Measurements from ENCODE around the gene DDX18.

DDX18 gene

DNA sequence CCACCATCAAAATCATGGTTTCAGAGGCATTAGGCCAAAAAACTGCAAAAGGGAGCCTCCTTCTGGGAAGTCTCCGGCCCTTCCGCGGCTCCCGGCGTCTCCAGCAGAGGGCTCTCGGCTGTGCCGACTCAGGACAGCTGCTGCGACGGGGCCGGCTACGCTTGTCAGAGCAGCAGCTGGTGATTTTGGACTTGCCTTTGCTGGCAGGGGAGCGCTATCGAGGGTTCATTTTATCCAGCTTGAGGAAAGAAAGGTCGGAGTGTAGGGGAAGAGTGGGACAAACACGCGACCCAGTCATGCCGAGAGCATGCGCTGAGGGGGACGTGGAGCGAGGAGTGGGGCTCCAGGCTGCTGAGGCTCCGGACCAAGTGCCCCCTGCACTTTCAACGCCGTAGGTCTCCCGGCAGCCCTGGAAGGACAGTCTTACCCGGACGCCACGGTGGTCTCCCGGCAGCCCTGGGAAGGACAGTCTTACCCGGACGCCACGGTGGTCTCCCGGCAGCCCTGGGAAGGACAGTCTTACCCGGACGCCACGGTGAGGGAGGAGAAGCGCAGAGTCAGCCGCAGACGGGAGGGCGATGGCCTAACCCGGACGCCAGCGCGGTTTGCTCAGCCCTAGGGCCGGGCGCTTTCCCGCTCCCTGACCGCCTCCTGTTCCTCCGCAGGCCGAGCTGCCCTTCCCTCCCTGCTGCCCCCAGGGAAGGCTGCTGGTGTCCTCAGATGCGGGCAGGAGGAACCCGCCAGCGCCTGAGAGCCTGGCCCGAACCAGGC is 21.7 kb downstream of the DDX18 start:
- DNase-seq, result no peak

DNA sequence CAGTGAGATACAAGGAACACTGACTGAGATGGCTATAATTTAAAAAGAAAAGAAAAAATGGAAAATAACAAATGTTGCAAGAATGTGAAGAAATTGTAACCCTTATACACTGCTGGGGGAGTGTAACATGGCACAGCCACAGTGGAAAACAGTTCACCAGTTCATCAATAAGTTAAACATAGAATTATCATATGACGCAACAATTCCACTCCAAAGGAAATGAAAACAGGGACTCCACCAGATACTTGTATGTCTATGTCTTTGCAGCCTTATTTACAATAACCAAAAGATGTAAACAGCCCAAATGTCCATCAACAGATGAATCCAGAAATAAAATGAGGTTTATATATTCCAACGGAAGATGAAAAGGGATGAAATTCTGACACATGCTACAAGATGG is 30.8 kb downstream of the DDX18 start:
- no peak for DNase-seq

DNA sequence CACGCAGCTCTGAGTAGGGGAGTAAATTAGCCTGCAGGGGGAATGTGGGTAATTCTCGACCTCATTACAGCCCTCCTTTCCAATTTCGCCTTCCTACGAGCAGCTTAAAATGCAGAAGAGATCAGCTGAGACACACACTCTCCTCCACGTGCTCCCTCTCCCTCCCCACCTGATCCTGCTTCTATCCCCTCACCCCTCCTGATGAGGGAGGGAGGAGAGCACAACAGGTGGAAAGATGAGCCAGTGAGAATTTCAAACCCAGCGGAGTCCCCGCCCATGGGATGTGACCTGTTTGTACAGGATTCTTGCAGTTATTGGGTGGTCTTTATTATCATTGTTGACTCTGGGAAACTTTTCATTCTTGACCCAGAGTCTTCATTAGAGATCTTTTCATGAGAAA is 35.5 kb downstream of the DDX18 start:
- DNase-seq, result no peak

DNA sequence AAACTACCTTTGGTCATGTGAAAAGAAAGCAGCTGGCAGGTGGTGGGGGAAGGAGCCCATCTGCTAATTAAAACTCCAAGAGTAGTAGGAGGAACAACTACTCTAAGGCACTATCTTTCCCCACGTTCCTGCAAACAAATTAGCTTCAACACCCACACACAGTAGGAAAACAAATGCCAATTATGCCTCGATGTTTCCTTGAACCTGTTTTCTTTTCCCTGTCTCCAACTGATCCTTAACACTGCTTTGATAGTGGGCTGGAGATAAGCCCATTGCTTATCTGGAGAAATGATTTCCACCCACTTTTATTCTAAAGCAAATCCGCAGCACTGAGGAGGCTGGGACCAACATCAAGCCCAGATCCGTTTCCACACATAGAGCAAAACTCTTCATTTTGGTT is 36.0 kb downstream of the DDX18 start:
- no peak for DNase-seq

DNA sequence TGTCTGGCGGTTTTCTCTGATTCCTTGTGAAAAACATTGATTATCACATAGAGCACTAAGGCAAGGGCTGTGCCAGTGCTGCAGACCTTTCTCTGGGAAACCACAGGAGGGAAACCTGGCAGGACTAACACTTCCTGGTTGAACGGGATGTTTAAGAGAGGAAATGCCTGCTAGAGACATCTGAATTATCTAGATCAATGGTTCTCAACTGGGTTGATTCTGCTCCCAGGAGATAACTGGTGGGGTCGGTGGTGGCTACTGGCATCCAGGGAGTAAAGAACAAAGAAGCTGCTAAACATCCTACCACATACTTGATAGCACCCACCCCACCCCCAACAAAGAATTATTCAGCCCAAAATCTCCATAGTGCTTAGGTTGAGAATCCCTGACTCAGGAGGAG is 37.5 kb downstream of the DDX18 start:
- no peak for DNase-seq

DNA sequence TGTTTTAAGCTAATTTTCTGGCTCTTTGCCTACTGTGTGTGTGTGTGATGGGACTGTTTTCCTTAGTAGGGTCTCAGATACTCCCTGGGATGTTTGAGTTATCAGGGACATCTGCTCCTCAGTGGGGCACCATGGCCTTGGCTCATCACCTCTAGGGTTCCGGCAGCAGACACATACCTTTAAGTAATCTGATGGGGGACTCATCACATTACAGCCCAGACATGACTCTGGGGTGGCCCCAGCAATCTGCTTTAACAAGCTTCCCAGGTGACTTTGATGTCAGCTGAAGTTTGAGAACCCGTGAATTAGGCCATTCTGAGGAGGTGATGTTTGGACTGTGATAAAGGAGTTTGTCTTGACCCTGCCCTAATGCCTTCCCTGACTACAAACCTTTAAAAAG is 38.8 kb downstream of the DDX18 start:
- DNase-seq, result no peak

DNA sequence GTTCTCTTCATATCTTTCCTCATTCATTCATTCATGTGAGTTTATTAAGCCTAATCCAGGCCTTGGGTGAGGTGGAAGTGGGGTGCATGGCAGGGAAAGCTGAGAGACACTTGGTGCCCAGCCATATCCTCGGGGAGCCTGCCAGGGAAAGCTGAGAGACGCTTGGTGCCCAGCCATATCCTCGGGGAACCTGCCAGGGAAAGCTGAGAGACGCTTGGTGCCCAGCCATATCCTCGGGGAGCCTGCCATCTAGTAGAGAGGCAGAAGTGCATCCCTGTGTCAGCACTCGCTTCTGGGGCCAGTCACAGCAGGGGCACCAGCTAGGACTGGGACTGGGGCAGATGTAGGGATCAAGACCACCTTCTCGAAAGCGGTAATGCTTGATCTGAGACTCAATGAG is 39.4 kb downstream of the DDX18 start:
- DNase-seq, result no peak

DNA sequence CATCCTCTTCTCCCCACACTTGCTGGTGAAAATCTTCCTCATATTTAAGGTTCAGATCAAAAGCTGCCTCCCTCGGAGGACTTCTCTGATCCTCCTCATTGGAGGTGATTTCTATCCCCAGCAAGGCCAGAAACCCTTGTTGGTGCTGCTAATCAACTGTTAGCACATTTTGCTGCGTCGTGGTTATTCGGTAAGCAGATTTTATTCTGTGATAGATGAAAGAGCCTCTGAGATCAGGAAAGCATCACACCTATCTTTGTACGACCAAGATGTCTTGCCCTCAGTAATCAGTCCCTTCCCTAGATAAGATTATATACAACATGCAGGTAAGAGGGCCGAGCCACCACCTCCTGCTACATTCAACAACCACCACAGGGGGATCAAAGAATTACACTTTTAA is 40.1 kb downstream of the DDX18 start:
- no peak for DNase-seq

DNA sequence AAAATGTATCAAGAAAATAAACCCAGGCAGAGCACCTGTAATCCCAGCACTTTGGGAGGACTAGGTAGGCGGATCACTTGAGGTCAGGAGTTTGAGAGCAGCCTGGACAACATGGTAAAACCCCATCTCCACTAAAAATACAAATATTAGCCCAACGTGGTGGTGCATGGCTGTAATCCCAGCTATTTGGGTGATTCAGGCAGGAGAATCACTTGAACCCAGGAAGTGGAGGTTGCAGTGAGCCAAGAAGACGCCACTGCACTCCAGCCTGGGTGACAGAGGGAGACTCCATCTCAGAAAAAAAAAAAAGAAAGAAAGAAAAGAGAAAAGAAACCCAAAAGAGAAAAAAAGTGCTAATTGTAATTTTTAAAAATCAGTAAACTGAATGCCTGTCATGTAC is 41.4 kb downstream of the DDX18 start:
- DNase-seq, result no peak

DNA sequence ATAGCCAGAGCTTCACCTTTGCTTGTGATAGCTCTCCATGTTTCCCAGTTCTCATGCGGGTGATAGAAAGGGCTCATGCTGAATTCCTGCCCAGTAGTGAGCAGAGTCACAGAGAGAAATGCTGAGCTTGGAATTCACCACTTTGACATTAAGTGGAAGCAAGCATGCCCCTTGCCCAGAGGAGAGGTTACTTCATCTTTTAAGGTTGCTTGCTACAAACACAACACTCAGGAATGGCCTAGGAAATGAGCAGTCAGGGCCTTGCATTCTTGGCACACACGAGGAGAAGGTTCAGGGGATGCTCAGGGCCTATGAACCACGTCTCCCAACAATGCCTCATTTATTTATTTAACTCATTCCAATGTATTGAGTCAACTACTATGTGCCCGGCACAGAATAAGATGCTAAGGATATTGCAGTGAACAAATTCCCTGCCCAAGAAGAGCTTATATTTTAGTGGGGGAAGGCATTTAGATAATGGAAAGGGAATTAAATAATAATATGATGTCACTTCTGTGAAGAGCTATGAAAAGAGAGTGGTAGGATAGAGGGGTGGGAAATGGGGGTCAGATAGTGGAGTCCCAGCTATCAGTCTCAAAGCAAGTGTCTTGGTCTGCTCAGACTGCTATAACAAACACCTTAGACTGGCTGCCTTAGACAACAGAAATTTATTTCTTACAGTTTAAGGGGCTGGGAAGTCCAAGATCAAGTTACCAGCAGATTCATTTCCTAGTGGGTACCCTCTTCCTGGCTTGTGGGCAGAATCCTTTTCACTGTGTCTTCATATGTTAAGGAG is 42.1 kb downstream of the DDX18 start:
- no peak for DNase-seq

DNA sequence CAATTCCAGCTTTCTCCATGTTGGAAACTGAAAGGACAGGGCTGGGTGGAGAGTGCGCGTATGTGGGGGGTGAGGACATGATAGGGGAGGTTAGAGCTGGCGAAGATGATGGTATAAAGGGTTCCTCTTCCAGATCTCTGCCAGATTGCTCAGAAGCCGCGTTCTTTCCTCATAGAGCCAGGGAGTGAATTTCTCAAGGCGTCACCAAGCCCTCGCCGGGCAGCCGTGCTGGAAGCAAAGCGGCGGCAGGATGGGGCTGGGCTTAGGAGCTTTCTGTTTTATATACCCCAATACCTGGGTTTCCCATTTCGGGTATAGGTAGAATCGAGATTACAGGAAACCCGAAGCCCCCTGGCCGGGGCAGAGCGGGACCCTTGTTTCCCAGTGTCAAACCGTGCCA is 43.8 kb downstream of the DDX18 start:
- no peak for DNase-seq

DNA sequence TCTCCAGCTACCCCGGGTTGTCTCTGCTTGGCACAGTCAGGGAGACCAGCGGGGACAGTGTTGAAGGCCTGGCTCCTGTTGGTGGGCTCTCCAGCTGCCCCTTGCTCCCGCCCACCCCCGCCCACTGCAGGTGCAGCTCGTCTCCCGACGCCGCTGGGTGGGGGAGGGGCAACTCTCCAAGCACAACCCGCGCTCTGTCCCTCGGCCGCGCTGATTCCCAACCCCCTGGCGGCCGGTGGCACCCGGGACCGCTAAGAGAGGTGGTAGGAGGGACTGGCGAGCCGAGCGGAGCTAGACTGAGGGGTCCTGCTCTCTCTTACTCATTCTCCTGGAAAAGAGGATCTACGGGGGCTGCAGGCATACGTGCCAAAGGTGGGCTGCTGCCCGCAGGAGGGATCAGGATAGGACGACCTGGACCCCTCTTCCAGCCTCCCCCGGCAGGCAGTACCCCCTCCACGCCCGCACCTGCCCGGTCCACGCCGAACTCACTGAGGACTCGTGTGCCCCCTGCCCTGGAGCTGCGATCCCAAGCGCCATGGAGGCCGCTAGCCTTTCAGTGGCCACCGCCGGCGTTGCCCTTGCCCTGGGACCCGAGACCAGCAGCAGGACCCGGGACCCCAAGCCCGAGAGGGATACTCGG is 44.5 kb downstream of the DDX18 start:
- DNase-seq, result no peak

DNA sequence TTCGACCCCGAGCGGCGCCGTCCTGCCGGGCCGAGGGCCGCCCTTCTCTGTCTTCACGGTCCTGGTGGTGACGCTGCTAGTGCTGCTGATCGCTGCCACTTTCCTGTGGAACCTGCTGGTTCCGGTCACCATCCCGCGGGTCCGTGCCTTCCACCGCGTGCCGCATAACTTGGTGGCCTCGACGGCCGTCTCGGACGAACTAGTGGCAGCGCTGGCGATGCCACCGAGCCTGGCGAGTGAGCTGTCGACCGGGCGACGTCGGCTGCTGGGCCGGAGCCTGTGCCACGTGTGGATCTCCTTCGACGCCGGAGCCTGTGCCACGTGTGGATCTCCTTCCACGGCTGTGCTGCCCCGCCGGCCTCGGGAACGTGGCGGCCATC is 45.0 kb downstream of the DDX18 start:
- DNase-seq, result no peak

DNA sequence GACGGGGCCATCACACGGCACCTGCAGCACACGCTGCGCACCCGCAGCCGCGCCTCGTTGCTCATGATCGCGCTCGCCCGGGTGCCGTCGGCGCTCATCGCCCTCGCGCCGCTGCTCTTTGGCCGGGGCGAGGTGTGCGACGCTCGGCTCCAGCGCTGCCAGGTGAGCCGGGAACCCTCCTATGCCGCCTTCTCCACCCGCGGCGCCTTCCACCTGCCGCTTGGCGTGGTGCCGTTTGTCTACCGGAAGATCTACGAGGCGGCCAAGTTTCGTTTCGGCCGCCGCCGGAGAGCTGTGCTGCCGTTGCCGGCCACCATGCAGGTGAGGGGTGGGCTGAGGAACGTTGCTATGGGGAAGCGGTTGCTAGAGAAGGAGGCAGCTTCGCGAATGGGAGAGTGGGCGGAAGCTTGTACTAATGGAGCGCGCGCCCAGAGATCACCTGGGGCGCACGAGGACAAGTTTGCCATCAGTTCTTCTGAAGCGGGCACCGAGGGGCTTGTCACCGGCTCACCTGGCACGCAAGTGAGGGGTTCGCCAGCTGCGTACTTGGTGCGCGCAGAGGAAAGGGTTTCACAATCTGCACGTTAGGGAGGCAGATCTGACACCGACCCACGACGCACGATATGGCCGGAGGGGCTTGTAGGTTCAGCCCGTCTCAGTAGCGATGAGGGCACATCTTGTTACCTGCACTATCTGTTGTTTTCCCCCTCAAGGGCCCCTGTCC is 45.6 kb downstream of the DDX18 start:
- no peak for DNase-seq

DNA sequence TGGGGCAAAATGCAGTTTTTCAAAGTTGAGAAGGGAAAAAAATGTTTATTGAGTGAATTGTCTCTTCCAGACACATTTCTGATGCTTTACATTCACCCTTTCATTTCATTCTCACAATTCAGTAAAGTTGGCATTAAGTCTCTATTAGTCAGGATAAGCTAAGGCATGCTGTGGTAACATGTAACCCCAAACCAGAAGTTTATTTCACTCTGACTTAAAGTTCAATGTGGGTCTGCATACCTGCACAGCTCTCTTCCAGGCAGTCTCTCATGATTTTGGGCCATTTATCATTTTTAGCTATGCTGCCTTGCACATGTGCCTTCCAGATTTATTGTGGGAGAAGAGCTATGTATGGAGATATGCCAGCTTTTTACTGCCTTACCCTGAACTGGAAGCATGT is 48.0 kb downstream of the DDX18 start:
- no peak for DNase-seq

DNA sequence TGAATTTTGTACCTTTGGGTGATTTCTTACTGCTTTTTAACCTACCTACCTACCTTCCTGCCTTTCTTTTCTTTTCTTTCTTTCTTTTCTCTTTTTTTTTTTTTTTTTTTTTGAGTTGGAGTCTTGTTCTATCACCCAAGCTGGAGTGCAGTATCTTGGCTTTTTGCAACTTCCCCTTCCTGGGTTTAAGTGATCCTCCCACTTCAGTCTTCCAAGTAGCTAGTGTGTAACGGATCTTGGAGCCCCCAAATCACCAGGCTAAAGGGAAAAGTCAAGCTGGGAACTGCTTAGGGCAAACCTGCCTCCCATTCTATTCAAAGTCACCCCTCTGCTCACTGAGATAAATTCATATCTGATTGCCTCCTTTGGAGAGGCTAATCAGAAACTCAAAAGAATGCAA is 61.3 kb downstream of the DDX18 start:
- no peak for DNase-seq

DNA sequence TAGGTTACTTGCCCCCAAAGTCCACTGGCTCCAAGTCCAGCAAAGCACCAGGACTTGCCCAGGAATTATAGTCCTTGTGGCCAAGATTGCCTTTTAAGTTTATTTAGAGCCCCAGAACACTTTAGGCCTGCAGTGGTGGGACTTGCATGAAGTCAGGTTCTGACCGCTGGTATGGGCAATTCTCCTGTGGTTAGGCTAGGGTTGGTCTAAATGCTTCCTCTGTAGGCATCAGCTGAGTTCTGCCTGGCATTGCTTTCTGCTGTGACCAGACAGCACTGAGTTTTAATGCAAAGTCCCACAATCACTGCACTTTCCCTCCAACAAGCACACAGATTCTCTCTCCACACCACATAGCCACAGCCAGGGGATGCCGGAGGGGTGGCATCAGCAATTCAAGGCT is 64.5 kb downstream of the DDX18 start:
- no peak for DNase-seq

All from NCI-H1436 treated with DMSO at 0.1 percent for 48 hours (cell line).